CD1c-positive myeloid dendritic cell (primary cell): ENCODE measurements around the gene PSMB3.
A peak's percentile ranks its signal among the peaks of the same experiment; 100 is the strongest.
"Not testable (repeated sequence)": the region's sequence is repeated elsewhere in the genome, so short reads cannot be mapped to it uniquely, and the experiment has no call there.

Experiments
- DNase-seq: peaks from one replicate; pipeline ENCODE4 v3.0.0-alpha.2; 2016; ENCODE audit errors: extremely low spot score

Gene PSMB3

DNA sequence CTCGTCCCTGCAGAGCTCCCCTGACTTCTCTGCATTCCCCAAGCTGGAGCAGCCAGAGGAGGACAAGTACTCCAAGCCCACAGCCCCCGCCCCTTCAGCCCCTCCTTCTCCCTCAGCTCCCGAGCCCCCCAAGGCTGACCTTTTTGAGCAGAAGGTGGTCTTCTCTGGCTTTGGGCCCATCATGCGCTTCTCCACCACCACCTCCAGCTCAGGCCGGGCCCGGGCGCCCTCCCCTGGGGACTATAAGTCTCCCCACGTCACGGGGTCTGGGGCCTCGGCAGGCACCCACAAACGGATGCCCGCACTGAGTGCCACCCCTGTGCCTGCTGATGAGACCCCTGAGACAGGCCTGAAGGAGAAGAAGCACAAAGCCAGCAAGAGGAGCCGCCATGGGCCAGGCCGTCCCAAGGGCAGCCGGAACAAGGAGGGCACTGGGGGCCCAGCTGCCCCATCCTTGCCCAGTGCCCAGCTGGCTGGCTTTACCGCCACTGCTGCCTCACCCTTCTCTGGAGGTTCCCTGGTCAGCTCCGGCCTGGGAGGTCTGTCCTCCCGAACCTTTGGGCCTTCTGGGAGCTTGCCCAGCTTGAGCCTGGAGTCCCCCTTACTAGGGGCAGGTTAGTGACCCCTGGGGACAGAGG, 36.1 kb upstream of the PSMB3 start:
- no peak for DNase-seq

DNA sequence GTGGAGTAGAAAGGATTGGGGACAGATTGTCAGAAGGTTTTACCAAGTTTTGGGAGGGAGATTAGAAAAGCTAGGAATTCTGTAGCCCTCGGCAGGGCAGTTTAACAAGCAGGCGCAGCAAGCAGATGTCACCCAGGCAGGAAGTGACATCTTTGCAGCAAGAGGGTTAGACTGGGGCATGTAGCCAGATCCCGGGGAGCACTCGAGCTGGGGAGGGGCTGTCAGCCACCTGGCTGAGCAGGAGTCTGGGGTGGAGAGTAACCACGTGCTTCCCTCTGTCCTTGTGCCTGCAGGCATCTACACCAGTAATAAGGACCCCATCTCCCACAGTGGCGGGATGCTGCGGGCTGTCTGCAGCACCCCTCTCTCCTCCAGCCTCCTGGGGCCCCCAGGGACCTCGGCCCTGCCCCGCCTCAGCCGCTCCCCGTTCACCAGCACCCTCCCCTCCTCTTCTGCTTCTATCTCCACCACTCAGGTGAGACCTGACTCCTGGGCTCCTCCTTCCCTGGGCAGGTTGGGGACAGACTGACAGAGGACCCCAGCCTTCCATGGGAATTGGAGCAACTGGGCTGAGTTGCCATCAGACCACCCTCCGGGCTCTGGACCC, 35.3 kb upstream of the PSMB3 start:
- no peak for DNase-seq

- no peak for DNase-seq
These were observed 33.1 kb upstream of the PSMB3 start for GRCh38 chr17:38719289-38719942.

DNA sequence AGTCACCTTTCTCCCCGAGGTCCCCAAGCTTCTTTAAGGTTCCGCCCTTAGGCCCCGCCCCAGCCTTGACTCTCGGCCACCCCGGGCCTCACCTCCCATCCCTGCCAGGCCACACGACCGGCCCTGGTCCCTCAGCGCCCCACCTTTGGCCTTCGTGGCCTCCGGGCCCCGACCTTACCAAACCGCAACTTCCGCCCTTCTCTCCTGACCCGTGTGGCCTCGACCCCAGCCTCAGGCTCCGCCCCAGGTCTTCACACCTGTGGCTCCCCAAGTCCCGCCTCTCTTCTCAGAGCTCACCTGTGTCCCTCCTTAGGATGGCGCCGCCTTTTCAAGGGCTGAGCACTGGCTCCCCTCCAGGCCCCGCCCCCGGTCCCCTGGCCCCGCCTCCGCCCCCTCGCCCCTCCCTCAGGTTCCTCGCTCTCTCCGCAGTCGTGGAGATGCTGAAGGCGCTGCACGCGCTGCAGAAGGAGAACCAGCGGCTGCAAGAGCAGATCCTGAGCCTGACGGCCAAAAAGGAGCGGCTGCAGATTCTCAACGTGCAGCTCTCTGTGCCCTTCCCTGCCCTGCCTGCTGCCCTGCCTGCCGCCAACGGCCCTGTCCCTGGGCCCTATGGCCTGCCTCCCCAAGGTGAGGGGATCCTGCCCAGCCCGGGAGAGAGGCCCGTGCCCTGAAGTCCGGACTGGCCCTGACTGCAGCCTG, 32.4 kb upstream of the PSMB3 start:
- no peak for DNase-seq

- DNase-seq, result no peak
These were observed 31.6 kb upstream of the PSMB3 start for GRCh38 chr17:38720941-38721340.

GRCh38 chr17:38721802-38722201, 30.7 kb upstream of the PSMB3 start:
- DNase-seq, result no peak

DNA sequence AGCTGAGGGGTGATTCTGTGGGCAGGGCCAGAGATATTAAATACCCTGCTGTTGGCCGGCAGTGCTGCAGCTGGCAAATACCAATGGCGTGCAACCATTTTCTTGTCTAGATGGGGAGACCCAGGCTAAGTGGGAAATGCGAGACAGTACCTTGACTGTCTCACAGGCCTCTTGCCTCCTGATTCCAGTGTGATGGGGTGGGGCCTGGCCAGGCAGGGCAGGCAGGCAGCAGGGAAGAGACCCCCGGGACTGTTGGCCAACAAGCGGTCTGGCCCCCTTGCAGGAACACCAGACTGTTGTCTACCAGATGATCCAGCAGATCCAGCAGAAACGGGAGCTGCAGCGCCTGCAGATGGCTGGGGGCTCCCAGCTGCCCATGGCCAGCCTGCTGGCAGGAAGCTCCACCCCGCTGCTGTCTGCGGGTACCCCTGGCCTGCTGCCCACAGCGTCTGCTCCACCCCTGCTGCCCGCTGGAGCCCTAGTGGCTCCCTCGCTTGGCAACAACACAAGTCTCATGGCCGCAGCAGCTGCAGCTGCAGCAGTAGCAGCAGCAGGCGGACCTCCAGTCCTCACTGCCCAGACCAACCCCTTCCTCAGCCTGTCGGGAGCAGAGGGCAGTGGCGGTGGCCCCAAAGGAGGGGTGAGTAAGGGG, 28.1 kb upstream of the PSMB3 start:
- DNase-seq, result no peak

GRCh38 chr17:38725066-38725465, 27.5 kb upstream of the PSMB3 start:
- DNase-seq, result no peak

- DNase-seq, result not testable (repeated sequence)
These were observed 26.4 kb upstream of the PSMB3 start for GRCh38 chr17:38726145-38726544.

DNA sequence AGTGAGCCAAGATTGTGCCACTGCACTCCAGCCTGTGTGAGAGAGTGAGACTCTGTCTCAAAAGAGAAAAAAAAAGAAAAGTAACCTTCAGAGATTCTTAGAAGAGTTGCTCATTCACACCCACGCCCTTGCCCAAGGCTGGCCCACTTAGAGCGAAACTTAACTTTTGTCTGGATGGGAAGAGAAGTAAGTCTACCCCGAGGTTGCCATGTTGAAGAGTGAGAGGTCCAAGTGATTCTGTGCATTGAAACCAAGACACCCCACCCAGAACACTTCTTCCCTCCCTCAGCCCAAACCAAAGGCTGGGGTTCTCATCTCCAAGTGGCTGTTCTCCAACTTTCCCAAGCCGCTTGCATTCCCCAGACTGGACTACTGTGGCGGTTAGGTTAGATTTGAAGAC, 24.8 kb upstream of the PSMB3 start:
- peak; percentile 91 for DNase-seq

- peak; percentile 64 for DNase-seq
These were observed 24.2 kb upstream of the PSMB3 start for GRCh38 chr17:38728290-38728831.

DNA sequence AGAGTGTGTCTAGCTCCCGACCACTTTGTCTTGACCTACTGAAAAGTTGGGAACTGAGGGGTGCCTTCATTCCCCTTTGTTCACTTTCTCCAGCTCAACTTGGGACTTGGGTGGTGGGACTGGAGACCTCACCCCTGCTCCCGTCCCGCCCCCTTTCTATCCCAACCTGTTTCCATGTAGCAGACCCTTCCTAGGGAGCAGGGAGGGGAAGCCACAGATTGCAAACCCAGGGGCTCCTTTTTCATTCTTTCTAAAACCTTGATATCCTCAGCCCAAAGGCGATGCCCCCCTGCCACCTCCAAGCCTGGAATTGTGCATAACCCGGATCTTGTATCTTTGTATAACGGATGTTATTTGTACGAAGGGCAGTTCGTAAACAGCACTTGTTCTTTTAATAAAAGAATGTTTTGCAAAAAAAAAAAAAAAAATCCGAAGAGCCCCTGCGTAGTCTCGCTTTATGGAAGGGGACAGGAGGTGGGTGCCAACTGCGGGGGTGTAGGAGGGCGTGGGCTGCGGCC, 23.1 kb upstream of the PSMB3 start:
- DNase-seq, result no peak

- peak; percentile 85 for DNase-seq
These were observed 22.5 kb upstream of the PSMB3 start, which contains the start of gene CISD3 for GRCh38 chr17:38729886-38730525. Gene CISD3, plus strand, starts transcription at chr17:38730341. Its CDS starts 18 bp downstream, at chr17:38730359.

DNA sequence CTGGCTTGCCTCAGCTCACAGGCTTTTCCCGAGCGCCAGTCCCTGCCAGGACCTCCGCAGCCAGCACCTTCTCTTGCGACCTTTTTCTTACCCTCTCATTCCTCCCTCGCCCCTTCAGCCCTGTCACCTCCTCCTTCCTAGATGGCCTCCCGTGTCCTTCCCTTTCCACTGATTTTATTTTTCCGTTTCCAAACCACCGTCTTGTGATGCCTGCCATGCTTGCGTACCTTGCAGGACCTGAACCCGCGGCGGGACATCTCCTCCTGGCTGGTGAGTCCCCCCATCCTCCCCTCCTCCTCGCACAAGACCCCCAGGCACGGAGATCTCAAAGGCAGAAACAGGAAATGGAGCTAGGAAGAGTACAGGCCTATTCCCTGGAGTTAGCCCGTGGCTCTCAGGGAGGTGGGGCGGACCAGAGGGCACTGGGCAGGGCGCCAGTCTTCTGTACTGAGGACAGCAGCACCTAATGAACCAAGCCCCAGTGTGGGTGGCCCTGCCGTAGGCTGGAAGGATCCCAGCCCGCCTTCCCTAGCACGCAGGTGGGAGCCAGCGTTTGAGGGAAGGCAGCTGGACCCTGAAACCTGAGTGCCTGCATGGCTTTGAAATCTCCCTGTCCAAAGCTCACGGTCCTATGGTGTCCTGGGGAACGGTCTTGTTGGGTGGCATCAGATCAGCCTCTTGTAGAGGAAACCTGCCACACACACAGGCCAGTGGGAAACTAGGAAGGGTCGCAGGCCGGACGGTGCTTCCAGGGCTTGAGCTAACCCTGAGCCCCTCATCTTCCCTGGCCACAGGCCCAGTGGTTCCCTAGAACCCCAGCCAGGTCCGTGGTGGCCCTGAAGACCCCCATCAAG, 21.8 kb upstream of the PSMB3 start:
- DNase-seq, result peak; percentile 37

DNA sequence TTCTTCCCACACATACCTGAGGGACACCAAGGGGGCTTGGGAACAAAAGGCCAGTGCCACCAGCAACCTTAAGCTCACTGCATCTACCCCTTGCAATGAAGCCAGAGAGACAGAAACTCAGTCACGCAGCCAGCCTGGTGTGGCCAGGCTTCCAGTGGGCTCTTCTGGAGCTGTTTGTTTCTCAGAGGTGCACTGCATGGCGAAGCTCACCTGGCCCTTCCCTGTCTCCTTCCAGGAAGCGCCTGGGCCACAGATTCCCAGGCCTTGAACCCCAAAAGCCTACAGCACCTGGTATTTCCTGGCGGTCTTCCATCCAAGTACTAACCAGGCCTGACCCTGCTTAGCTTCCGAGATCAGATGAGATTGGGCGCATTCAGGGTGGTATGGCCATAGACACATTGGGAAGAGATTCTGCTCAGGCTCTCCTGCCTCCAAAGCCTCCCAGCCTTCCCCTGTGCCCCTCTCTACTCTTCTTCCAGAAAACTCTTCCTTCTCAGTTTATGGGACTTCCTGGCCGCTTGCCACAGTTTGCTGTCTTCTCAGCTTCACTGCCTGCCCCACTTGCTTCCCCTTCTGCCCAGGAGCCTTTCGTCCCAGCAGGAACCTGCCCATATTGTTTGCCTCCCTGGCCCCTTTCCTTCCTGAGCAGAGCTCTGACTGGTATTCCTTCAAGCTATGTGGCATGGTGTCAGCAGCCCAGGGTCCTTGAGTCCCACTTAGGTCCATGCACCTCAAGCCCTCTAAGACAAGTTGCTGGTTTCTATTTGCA, 20.8 kb upstream of the PSMB3 start:
- peak; percentile 41 for DNase-seq

GRCh38 chr17:38732376-38733281, 19.9 kb upstream of the PSMB3 start:
- DNase-seq, result no peak

DNA sequence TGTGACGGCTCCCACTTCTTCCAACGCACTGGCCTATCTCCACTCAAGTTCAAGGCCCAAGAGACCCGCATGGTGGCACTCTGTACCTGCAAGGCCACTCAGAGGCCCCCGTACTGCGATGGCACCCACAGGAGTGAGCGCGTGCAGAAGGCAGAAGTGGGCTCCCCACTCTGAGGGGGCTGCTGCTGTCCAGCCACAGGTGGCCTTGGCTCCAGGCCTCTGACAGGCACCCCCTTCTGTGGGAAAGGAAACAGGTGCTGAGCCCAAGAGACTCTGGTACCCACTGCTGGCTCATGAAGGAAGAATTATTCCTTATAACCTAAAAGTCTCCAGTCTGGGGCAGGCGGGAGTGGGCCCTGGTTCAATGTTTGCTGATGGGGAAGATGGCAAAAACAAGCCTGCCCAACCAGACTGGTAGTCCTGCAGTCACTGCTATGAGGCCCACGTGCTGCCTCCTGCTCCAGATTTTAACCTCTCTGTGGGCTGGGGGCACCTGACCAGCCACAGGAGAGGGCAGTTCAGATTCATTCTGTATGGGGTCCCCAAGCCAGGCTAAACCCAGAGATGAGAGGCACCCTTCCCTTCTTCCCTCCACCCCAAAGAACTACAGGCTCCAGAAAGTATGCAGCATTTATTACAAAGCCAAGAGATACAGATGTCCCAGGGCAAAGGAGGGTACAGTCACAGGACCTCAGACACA, 19.1 kb upstream of the PSMB3 start:
- no peak for DNase-seq
